Erythroblast (primary cell): ENCODE measurements around the gene NPAS2.
A peak's percentile ranks its signal among the peaks of the same experiment; 100 is the strongest.

ENCODE experiments used
- DNase-seq, 2 experiments: peaks; one replicate each; lab custom pipeline; 2025; lab: John Stamatoyannopoulos, UW
- GATA1 ChIP-seq: IDR thresholded peaks from 2 replicates; pipeline ENCODE4 v1.6.1; 2011; ENCODE audit warnings: low read depth, mild to moderate bottlenecking, control low read depth, low read length, moderate library complexity
- POLR2A ChIP-seq: IDR thresholded peaks from 2 replicates; pipeline ENCODE4 v1.6.1; 2011; ENCODE audit warnings: mild to moderate bottlenecking, low read length

Gene NPAS2

DNA sequence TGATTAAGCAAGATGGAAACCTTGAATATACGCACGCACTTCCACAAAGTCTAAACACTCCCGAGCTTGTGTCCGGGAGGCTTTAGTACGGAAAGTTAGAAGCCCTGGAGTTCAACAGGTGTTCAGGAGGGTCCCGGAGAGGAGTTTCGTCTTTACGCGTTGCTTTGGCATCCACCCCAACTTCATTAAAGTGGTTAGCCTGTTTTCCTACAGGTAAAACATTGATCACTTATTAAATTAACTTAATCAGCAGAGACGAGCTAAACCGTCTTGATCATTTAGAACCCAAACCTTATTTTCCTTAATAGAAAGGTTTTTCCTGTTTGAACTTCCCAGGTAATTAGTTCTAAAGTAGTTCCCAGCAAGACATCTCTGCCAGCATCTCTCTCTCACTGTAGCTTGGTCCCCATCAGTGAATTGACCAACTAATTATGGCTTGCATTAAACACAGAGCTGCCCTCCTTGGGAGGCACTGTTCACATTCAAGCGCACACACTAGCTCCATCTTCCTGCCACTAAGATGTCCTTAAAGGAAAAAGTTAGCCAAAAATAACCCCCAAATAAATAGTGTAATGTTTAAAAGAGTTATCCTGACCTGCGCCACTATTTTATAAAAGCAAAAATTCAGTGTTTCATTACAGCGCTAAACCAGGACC, 1.4 kb downstream of the NPAS2 start:
- TF ChIP-seq POLR2A (no peak), GATA1 (no peak)

DNA sequence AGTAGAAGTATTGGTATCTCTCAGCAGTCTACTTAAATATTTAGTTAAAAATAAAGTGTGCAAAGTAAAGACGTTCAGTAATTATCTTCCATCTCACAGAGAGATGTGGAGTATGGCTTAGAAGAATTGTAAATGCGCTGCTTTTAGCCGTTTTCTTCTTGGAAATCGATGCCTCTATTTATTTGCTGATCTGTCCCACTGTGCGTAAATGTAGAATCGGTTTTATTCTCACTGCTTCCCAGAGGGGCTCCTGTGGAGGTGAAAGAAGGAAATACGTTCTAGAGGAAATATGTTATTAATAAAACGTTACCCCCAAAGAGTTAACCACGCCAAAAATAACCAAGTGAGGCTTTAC, 1.9 kb downstream of the NPAS2 start:
- no peak for TF ChIP-seq POLR2A
- no peak for TF ChIP-seq GATA1

More for the DNA sequence above, 1.4 kb downstream of the NPAS2 start:
- no peak for DNase-seq

DNA sequence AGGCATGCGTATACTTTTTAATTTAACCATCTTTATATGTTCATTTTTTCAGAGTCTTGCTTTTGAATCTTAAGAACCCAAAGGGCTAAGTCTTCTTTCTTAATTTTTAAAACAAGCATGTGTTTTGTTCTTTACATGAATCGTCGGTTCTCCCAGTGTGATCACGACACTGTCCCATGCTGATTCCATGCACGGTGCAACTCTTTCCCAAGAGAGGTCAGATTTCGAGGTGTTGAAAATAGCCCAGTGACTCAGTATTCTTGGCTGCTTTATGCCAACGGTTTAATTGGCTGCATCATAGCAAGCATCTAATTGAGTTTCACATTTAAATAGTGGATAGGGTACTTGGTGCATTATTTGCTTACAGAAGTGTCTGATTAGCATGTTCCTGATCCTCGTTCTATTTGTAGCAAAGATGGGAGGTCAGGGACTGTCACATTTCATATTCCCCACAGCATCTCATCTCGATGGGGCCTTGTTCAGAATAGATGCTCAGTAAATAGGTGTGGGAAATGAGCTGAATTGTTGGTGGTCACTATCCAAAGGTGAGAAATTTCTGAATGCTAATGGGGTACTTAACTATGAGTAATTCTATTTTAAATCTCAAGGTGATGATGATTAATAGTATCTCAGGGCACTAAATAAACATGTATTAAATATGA, 2.8 kb downstream of the NPAS2 start:
- TF ChIP-seq POLR2A (no peak), GATA1 (no peak)
- no peak for DNase-seq

More for the DNA sequence above, 1.9 kb downstream of the NPAS2 start:
- DNase-seq: no peak

DNA sequence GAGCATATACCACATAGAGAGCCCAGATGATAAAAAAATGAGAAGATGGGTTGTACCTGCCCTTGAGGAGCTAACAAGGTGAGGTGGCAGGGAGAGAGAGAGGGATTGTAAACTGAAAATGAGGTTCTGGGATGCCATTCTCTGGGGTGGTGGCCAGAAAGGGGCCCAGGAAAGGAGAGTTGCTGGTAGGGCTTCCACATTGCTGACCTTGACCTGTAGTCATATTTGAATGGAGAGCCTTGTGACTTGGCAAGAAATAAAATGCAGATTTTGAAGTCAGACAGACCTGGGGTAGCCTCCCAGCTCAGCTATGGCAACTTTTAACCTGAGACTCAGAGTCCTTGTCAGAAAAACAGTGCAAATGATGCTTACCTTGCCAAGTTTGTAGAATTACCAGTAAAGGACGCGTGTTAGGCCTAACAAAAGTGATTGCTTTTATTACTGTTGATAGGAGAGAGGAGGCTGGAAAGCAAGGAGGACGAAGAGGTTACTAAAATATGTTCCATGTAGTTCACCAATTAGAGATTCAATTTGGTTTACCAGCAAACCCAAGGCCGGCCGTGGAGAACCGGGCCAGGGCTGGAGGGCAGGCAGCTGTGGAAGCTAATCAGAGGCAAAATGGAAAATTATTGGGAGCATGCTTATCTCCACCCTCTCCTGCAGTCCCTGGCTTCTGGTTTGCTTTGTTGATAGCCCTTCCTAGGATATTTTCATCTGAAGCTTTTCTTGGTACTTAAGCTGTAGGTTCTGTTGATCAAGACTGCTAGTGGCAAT, 3.9 kb downstream of the NPAS2 start:
- TF ChIP-seq GATA1: no peak
- TF ChIP-seq POLR2A: no peak
- no peak for DNase-seq

GRCh38 chr2:100824842-100825241, 4.9 kb downstream of the NPAS2 start:
- DNase-seq: no peak
- no peak for TF ChIP-seq GATA1
- TF ChIP-seq POLR2A: no peak

- TF ChIP-seq POLR2A: no peak
- TF ChIP-seq GATA1: no peak
- no peak for DNase-seq
Measured at GRCh38 chr2:100826494-100826893, 6.6 kb downstream of the NPAS2 start.

GRCh38 chr2:100831158-100831750, 11.3 kb downstream of the NPAS2 start:
- TF ChIP-seq POLR2A: no peak
- no peak for DNase-seq

DNA sequence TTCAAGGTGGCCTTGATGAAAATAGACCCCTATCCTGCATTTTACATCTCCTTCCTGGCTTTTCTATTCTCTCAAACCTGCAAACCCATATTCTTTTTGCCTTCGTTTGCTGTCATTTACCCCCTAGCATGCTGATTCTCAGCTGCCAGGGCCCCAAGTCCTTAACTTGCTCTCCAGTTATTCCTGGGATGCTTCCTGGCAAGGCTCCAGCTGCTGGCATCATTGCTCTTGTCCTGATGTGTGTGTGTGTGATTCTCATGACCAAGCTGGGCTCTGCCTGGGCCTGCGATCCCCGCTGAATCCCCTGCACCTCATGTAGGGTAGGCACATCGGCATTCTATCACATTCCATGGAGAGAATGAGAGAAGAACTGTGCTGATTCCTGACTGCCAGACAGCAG, 11.9 kb downstream of the NPAS2 start:
- no peak for DNase-seq
- TF ChIP-seq POLR2A: no peak

- DNase-seq: no peak
- TF ChIP-seq POLR2A: no peak
- no peak for TF ChIP-seq GATA1
Measured at GRCh38 chr2:100832885-100833284, 12.9 kb downstream of the NPAS2 start.

DNA sequence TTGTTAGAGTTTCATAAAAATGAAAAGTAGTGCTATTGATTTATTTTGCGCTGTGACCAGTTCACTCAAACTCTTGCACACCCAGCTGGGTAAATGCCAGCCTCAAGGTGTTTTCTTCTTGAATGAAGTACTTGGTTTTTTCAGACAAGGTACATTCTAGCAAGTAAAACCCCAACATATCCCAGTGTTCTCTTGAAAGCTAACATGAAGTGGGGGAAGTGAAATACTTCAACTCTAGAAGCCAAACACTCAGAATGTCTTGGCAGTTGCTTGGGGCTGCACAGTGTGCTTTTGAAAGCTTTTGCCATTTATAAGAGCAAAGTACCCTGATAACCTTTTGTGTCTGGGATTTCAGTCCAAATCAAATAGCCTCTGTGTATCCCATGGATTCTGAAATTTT, 13.4 kb downstream of the NPAS2 start:
- TF ChIP-seq GATA1 (no peak), POLR2A (no peak)
- no peak for DNase-seq

DNA sequence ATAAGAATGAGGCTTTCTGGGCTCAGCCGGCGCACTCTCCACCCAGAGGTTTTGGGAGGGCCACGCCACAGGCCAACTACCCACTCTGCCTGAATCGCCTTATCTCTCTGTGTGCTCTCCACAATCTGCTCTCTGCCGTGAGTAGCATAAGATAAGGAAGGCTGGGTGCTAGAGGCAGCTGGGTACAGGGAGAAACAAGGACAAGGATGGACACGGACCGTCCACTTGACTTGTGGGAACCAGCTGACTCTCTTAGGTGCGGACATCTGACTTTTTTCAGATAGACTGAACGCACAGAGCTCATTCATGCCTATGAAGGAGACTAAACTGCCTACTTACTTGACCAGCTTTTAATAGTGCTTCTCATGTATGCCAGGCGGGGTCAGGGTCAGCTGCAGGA, 14.3 kb downstream of the NPAS2 start:
- TF ChIP-seq GATA1 (no peak), POLR2A (no peak)
- peak in 1 of 2 experiments; percentile 6 for DNase-seq

GRCh38 chr2:100835006-100835659, 15.2 kb downstream of the NPAS2 start:
- no peak for TF ChIP-seq GATA1
- no peak for TF ChIP-seq POLR2A
- DNase-seq: no peak

- no peak for TF ChIP-seq POLR2A
- TF ChIP-seq GATA1: no peak
- DNase-seq: no peak
Measured at GRCh38 chr2:100840519-100840918, 20.6 kb downstream of the NPAS2 start.

DNA sequence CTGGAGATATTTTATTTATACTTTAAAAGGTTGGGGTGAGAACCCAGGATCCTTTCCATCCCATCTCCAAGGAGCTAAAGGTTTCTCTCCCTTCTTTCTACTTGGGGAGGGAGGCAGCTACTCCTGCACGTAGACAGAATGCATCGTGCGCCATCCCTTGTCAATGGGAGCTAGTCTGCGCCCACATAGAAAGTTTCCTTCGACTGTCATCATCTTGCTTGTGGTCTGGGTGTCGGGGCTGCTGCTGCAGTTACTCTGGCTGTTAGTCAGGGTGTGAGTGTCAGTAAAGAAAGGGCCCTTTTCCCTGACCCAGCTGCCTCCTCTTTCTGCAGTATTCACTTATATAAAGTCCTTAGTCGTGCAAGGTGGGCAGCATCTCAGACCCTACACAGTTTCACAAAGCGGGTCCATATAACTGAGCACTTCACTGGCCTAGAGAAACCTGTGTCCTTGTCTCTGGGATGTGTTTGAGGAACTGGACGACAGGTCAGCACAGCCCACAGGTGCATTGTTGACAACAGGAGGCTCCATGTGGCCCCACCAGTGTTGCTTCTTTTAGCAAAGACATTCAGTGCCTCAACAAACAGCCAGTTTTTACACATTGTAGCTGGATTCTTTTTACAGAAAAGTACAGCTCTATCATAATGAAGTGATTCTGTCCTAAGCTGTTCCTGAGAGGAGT, 22.4 kb downstream of the NPAS2 start:
- DNase-seq: no peak
- TF ChIP-seq POLR2A: no peak
- no peak for TF ChIP-seq GATA1
